WTC11 (cell line): ENCODE results near the gene RBM8A. TPM values are rescaled to one million over a fixed set of nuclear protein-coding genes. Genes with fewer than 3 reads are reported as not detected.

Experiments
- ATAC-seq: fragments of 200-7000 bp; cut with Tn5 transposase; 2 replicates; pipeline ENCODE4 v1.10.0; 2021; ENCODE audit warnings: mild to moderate bottlenecking, moderate library complexity
- CTCF ChIA-PET: fragments of 300-600 bp; sonication (Branson Sonifier 250); formaldehyde crosslinking; loops from one replicate; lab custom pipeline; 2021; ENCODE audit warnings: antibody characterized with exemption; lab: Charles Lee
- POLR2A ChIA-PET: fragments of 350-600 bp; sonication (Branson Sonifier 250); formaldehyde crosslinking; loops from one replicate; lab custom pipeline; 2021; ENCODE audit warnings: antibody characterized with exemption; lab: Charles Lee
- DNase-seq: peaks from one replicate; pipeline ENCODE4 v3.0.0; 2021; ENCODE audit warnings: low spot score
- H3K27ac Mint-ChIP-seq: 2 replicates; pipeline ENCODE4 v1.8.0; 2021; ENCODE audit warnings: mixed read lengths
- H3K27me3 Mint-ChIP-seq: 2 replicates; pipeline ENCODE4 v1.8.0; 2021; ENCODE audit warnings: low read depth, mild to moderate bottlenecking, moderate library complexity, mixed read lengths
- H3K36me3 Mint-ChIP-seq: 2 replicates; pipeline ENCODE4 v1.8.0; 2021; ENCODE audit warnings: mixed read lengths
- H3K4me1 Mint-ChIP-seq: 2 replicates; pipeline ENCODE4 v1.8.0; 2022; ENCODE audit warnings: mixed read lengths
- H3K4me3 Mint-ChIP-seq: 2 replicates; pipeline ENCODE4 v1.8.0; 2021; ENCODE audit warnings: mild to moderate bottlenecking, moderate library complexity, mixed read lengths
- H3K9me3 Mint-ChIP-seq: 2 replicates; pipeline ENCODE4 v1.8.0; 2021; ENCODE audit warnings: mixed read lengths
- EMX1 ChIP-seq: fragments of 250-450 bp; sonication (Bioruptor Pico); IDR thresholded peaks from 2 replicates; pipeline ENCODE4 v1.8.0; 2021; ENCODE audit warnings: mild to moderate bottlenecking
- GABPB1 ChIP-seq: sonication (generic); formaldehyde crosslinking; IDR thresholded peaks from 2 replicates; pipeline ENCODE4 v1.8.1; 2023; ENCODE audit warnings: mild to moderate bottlenecking, missing genetic modification reagents
- GTF2I ChIP-seq: fragments of 250-450 bp; sonication (Bioruptor Pico); conservative IDR thresholded peaks from 2 replicates; pipeline ENCODE4 v1.4.0; 2021; ENCODE audit warnings: mild to moderate bottlenecking
- HMGA2 ChIP-seq: fragments of 250-450 bp; sonication (Bioruptor Pico); IDR thresholded peaks from 2 replicates; pipeline ENCODE4 v1.4.0; 2021; ENCODE audit warnings: mild to moderate bottlenecking, moderate library complexity
- JAZF1 ChIP-seq: fragments of 250-450 bp; sonication (Bioruptor Pico); IDR thresholded peaks from 2 replicates; pipeline ENCODE4 v1.9.0; 2021; ENCODE audit warnings: moderate library complexity, mild to moderate bottlenecking, inconsistent platforms
- MXD4 ChIP-seq: fragments of 250-450 bp; sonication (Bioruptor Pico); IDR thresholded peaks from 2 replicates; pipeline ENCODE4 v1.8.0; 2021; ENCODE audit warnings: mild to moderate bottlenecking, moderate library complexity, borderline replicate concordance
- NR2C2 ChIP-seq: sonication (generic); formaldehyde crosslinking; IDR thresholded peaks from 2 replicates; pipeline ENCODE4 v1.8.0; 2022; ENCODE audit warnings: mild to moderate bottlenecking, missing genetic modification reagents
- RORB ChIP-seq: fragments of 250-450 bp; sonication (Bioruptor Pico); IDR thresholded peaks from 2 replicates; pipeline ENCODE4 v1.9.0; 2021; ENCODE audit warnings: mild to moderate bottlenecking
- SOX15 ChIP-seq: fragments of 250-450 bp; sonication (Bioruptor Pico); IDR thresholded peaks from 2 replicates; pipeline ENCODE4 v1.9.0; 2021; ENCODE audit warnings: mild to moderate bottlenecking
- TEAD1 ChIP-seq: sonication (generic); formaldehyde crosslinking; IDR thresholded peaks from 2 replicates; pipeline ENCODE4 v1.8.0; 2022; ENCODE audit warnings: mild to moderate bottlenecking, missing genetic modification reagents
- TP53 ChIP-seq: sonication (generic); formaldehyde crosslinking; IDR thresholded peaks from 2 replicates; pipeline ENCODE4 v1.8.1; 2023; ENCODE audit warnings: mild to moderate bottlenecking, missing genetic modification reagents
- ZBTB21 ChIP-seq: sonication (generic); formaldehyde crosslinking; IDR thresholded peaks from 2 replicates; pipeline ENCODE4 v1.8.1; 2023; ENCODE audit warnings: mild to moderate bottlenecking, missing genetic modification reagents, borderline replicate concordance
- ZNF121 ChIP-seq: sonication (generic); formaldehyde crosslinking; IDR thresholded peaks from 2 replicates; pipeline ENCODE4 v1.8.0; 2023; ENCODE audit warnings: missing genetic modification reagents
- ZNF232 ChIP-seq: sonication (generic); formaldehyde crosslinking; IDR thresholded peaks from 2 replicates; pipeline ENCODE4 v1.8.0; 2022; ENCODE audit warnings: mild to moderate bottlenecking, missing genetic modification reagents
- total RNA-seq: library from RNA; stranded (reverse); gene quantifications from 3 replicates; pipeline ENCODE4 v1.2.3, GENCODE V29; 2021
- TF ChIP-seq, protein P1 (sequence below): fragments of 250-450 bp; sonication (Bioruptor Pico); IDR thresholded peaks from 2 replicates; pipeline ENCODE4 v1.9.0; 2021; ENCODE audit warnings: mild to moderate bottlenecking
- TF ChIP-seq, protein P2 (sequence below): fragments of 250-450 bp; sonication (Bioruptor Pico); IDR thresholded peaks from 2 replicates; pipeline ENCODE4 v1.9.0; 2021; ENCODE audit warnings: mild to moderate bottlenecking, borderline replicate concordance
- TF ChIP-seq, protein P3 (sequence below): sonication (generic); formaldehyde crosslinking; IDR thresholded peaks from 2 replicates; pipeline ENCODE4 v1.8.1; 2022; ENCODE audit warnings: low read depth, missing genetic modification reagents, borderline replicate concordance
- TF ChIP-seq, protein P4 (sequence below): sonication (generic); formaldehyde crosslinking; IDR thresholded peaks from 2 replicates; pipeline ENCODE4 v1.8.1; 2022; ENCODE audit warnings: mild to moderate bottlenecking, missing genetic modification reagents, moderate library complexity, borderline replicate concordance
- TF ChIP-seq, protein P5 (sequence below): sonication (generic); formaldehyde crosslinking; IDR thresholded peaks from 2 replicates; pipeline ENCODE4 v1.8.1; 2023; ENCODE audit warnings: mild to moderate bottlenecking, missing genetic modification reagents, borderline replicate concordance

The RBM8A gene
- total RNA-seq, 1 experiment from 2014 or later = 199 TPM

DNA sequence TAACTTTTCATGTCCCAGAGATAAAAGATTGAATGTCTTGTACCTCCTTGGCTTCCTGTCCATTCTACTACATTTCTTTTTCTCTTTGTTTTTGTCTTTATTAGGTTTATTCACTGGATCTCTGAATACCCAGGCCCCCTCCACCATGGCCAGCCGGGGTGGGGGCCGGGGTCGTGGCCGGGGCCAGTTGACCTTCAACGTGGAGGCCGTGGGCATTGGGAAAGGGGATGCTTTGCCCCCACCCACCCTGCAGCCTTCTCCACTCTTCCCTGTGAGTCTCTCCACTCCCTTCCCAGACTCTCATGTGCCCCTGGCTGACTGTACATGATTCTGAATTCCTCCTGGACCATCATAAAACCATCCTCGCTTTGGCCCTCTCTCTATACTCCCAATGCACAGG, 47.4 kb upstream of the RBM8A start (continued):
- TF ChIP-seq MXD4 (CRISPR knock-in tag) (no peak), HMGA2 (CRISPR knock-in tag) (no peak), RORB (no peak)
- TF ChIP-seq, protein P1, sequence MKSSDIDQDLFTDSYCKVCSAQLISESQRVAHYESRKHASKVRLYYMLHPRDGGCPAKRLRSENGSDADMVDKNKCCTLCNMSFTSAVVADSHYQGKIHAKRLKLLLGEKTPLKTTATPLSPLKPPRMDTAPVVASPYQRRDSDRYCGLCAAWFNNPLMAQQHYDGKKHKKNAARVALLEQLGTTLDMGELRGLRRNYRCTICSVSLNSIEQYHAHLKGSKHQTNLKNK = no peak
- TF ChIP-seq, protein P2, sequence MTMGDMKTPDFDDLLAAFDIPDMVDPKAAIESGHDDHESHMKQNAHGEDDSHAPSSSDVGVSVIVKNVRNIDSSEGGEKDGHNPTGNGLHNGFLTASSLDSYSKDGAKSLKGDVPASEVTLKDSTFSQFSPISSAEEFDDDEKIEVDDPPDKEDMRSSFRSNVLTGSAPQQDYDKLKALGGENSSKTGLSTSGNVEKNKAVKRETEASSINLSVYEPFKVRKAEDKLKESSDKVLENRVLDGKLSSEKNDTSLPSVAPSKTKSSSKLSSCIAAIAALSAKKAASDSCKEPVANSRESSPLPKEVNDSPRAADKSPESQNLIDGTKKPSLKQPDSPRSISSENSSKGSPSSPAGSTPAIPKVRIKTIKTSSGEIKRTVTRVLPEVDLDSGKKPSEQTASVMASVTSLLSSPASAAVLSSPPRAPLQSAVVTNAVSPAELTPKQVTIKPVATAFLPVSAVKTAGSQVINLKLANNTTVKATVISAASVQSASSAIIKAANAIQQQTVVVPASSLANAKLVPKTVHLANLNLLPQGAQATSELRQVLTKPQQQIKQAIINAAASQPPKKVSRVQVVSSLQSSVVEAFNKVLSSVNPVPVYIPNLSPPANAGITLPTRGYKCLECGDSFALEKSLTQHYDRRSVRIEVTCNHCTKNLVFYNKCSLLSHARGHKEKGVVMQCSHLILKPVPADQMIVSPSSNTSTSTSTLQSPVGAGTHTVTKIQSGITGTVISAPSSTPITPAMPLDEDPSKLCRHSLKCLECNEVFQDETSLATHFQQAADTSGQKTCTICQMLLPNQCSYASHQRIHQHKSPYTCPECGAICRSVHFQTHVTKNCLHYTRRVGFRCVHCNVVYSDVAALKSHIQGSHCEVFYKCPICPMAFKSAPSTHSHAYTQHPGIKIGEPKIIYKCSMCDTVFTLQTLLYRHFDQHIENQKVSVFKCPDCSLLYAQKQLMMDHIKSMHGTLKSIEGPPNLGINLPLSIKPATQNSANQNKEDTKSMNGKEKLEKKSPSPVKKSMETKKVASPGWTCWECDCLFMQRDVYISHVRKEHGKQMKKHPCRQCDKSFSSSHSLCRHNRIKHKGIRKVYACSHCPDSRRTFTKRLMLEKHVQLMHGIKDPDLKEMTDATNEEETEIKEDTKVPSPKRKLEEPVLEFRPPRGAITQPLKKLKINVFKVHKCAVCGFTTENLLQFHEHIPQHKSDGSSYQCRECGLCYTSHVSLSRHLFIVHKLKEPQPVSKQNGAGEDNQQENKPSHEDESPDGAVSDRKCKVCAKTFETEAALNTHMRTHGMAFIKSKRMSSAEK = no peak
- TF ChIP-seq, protein P3, sequence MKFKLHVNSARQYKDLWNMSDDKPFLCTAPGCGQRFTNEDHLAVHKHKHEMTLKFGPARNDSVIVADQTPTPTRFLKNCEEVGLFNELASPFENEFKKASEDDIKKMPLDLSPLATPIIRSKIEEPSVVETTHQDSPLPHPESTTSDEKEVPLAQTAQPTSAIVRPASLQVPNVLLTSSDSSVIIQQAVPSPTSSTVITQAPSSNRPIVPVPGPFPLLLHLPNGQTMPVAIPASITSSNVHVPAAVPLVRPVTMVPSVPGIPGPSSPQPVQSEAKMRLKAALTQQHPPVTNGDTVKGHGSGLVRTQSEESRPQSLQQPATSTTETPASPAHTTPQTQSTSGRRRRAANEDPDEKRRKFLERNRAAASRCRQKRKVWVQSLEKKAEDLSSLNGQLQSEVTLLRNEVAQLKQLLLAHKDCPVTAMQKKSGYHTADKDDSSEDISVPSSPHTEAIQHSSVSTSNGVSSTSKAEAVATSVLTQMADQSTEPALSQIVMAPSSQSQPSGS (CRISPR knock-in tag) = no peak

DNA sequence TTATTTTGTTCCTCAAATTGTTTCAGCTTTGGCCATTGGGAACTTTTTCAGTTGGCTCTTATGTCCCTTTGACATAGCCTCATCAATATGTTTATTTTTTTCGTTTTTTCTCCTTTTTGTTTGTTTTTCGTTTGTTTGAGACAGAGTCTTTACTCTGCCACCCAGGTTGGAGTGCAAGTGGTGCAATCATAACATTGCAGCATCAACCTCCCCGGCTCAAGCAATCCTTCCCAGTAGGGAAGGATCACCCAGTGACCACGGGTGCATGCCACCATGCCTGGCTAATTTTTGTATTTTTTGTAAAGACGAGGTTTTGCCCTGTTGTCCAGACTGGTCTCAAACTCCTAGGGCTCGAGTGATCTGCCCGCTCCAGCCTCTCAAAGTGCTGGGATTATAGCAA, 45.3 kb upstream of the RBM8A start:
- DNase-seq (no peak), ATAC-seq (no peak)
- H3K27me3 Mint-ChIP-seq = peaks cover 7% of the 10 kb centered on the region
- peaks cover 5% of the 10 kb centered on the region for H3K9me3 Mint-ChIP-seq
- POLR2A ChIA-PET = no interaction called here
- H3K4me3 Mint-ChIP-seq = no peak overlapping the region
- H3K27ac Mint-ChIP-seq = no peak overlapping the region
- TF ChIP-seq GABPB1 (peak; percentile 80), NR2C2 (CRISPR knock-in tag) (no peak)
- peaks cover under 1% of the 10 kb centered on the region; the same call in 1 of the 2 replicates for H3K36me3 Mint-ChIP-seq
- CTCF ChIA-PET = interaction anchor here (2.0 kb wide), 1 partner anchor 35 kb away, joined by 4 read pairs; no protein-coding TSS in a partner anchor
- H3K4me1 Mint-ChIP-seq = peaks cover 2% of the 10 kb centered on the region; the same call in 1 of the 2 replicates

DNA sequence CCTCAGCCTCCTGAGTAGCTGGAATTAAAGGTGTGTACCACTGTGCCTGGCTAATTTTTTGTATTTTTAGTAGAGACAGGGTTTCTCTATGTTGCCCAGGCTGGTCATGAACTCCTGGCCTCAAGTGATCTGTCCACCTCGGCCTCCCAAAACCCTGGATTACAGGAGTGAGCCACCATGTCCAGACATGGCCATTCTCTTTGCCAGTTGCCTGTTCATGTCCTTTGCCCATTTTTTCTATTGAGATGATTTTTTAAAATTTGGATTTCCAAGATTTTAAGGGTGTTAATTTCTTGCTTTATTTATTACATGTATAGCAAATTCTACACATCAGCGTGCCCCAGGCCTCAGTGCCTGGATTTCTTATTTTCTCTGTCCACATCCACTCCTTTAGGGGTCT, 40.0 kb upstream of the RBM8A start:
- POLR2A ChIA-PET = no interaction called here

More for the DNA sequence above, 40.0 kb upstream of the RBM8A start:
- peaks cover 4% of the 10 kb centered on the region; the same call in 1 of the 2 replicates for H3K36me3 Mint-ChIP-seq
- CTCF ChIA-PET = interaction anchor here (1.0 to 5.2 kb wide), 2 partner anchors 11 to 49 kb away, joined by 3 to 51 read pairs; partner anchors contain the start of gene PEX11B
- H3K9me3 Mint-ChIP-seq = peaks cover 12% of the 10 kb centered on the region
- DNase-seq (no peak), ATAC-seq (no peak)
- H3K27me3 Mint-ChIP-seq = peaks cover 40% of the 10 kb centered on the region
- no peak overlapping the region for H3K27ac Mint-ChIP-seq
- TF ChIP-seq TEAD1 (CRISPR knock-in tag) (no peak), MXD4 (CRISPR knock-in tag) (no peak), ZBTB21 (CRISPR knock-in tag) (no peak), GTF2I (CRISPR knock-in tag) (no peak), JAZF1 (CRISPR knock-in tag) (no peak), ZNF232 (CRISPR knock-in tag) (no peak), ZNF121 (CRISPR knock-in tag) (no peak), EMX1 (CRISPR knock-in tag) (no peak), SOX15 (no peak), TP53 (CRISPR knock-in tag) (no peak)
- TF ChIP-seq, protein P4, sequence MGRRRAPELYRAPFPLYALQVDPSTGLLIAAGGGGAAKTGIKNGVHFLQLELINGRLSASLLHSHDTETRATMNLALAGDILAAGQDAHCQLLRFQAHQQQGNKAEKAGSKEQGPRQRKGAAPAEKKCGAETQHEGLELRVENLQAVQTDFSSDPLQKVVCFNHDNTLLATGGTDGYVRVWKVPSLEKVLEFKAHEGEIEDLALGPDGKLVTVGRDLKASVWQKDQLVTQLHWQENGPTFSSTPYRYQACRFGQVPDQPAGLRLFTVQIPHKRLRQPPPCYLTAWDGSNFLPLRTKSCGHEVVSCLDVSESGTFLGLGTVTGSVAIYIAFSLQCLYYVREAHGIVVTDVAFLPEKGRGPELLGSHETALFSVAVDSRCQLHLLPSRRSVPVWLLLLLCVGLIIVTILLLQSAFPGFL (CRISPR knock-in tag) = no peak
- TF ChIP-seq, protein P1 = no peak
- TF ChIP-seq, protein P5, sequence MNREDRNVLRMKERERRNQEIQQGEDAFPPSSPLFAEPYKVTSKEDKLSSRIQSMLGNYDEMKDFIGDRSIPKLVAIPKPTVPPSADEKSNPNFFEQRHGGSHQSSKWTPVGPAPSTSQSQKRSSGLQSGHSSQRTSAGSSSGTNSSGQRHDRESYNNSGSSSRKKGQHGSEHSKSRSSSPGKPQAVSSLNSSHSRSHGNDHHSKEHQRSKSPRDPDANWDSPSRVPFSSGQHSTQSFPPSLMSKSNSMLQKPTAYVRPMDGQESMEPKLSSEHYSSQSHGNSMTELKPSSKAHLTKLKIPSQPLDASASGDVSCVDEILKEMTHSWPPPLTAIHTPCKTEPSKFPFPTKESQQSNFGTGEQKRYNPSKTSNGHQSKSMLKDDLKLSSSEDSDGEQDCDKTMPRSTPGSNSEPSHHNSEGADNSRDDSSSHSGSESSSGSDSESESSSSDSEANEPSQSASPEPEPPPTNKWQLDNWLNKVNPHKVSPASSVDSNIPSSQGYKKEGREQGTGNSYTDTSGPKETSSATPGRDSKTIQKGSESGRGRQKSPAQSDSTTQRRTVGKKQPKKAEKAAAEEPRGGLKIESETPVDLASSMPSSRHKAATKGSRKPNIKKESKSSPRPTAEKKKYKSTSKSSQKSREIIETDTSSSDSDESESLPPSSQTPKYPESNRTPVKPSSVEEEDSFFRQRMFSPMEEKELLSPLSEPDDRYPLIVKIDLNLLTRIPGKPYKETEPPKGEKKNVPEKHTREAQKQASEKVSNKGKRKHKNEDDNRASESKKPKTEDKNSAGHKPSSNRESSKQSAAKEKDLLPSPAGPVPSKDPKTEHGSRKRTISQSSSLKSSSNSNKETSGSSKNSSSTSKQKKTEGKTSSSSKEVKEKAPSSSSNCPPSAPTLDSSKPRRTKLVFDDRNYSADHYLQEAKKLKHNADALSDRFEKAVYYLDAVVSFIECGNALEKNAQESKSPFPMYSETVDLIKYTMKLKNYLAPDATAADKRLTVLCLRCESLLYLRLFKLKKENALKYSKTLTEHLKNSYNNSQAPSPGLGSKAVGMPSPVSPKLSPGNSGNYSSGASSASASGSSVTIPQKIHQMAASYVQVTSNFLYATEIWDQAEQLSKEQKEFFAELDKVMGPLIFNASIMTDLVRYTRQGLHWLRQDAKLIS (CRISPR knock-in tag) = no peak
- peaks cover 21% of the 10 kb centered on the region for H3K4me1 Mint-ChIP-seq
- H3K4me3 Mint-ChIP-seq = no peak overlapping the region
